ENCODE results near the gene CGRRF1.

The CGRRF1 gene

GRCh38 chr14:54490445-54491175 lies 19.1 kb upstream of the CGRRF1 start:
- no peak for DNase-seq

GRCh38 chr14:54493293-54493692 lies 16.4 kb upstream of the CGRRF1 start:
- no peak for DNase-seq

- DNase-seq = no peak
Observed at GRCh38 chr14:54497224-54497623, 12.5 kb upstream of the CGRRF1 start.

- no peak for DNase-seq
Observed at GRCh38 chr14:54498095-54498531, 11.6 kb upstream of the CGRRF1 start.

- DNase-seq = no peak
Observed at GRCh38 chr14:54498579-54498978, 11.1 kb upstream of the CGRRF1 start.

- no peak for DNase-seq
Observed at GRCh38 chr14:54500744-54501143, 9.0 kb upstream of the CGRRF1 start.

- no peak for DNase-seq
Observed at GRCh38 chr14:54501480-54501879, 8.2 kb upstream of the CGRRF1 start.

- no peak for DNase-seq
Observed at GRCh38 chr14:54502602-54503001, 7.1 kb upstream of the CGRRF1 start.

- no peak for DNase-seq
Observed at GRCh38 chr14:54503486-54503885, 6.2 kb upstream of the CGRRF1 start.

- no peak for DNase-seq
Observed at GRCh38 chr14:54512393-54512792, 2.7 kb downstream of the CGRRF1 start.

- no peak for DNase-seq
Observed at GRCh38 chr14:54515670-54516069, 6.0 kb downstream of the CGRRF1 start.

- no peak for DNase-seq
Observed at GRCh38 chr14:54516709-54517108, 7.0 kb downstream of the CGRRF1 start.

GRCh38 chr14:54524410-54524809 lies 14.7 kb downstream of the CGRRF1 start:
- DNase-seq = no peak

- no peak for DNase-seq
Observed at GRCh38 chr14:54528973-54529372, 19.3 kb downstream of the CGRRF1 start.

GRCh38 chr14:54529811-54530210 lies 20.1 kb downstream of the CGRRF1 start:
- no peak for DNase-seq

GRCh38 chr14:54532111-54533012 lies 22.7 kb downstream of the CGRRF1 start:
- DNase-seq = no peak

- DNase-seq = no peak
Observed at GRCh38 chr14:54533100-54533499, 23.4 kb downstream of the CGRRF1 start.

- DNase-seq = no peak
Observed at GRCh38 chr14:54535126-54535525, 25.4 kb downstream of the CGRRF1 start.

- DNase-seq = no peak
Observed at GRCh38 chr14:54535646-54536045, 25.9 kb downstream of the CGRRF1 start.

GRCh38 chr14:54537651-54538050 lies 27.9 kb downstream of the CGRRF1 start:
- DNase-seq = no peak

- DNase-seq = no peak
Observed at GRCh38 chr14:54538055-54538454, 28.3 kb downstream of the CGRRF1 start.

GRCh38 chr14:54547583-54547982 lies 37.9 kb downstream of the CGRRF1 start:
- no peak for DNase-seq

GRCh38 chr14:54548491-54548890 lies 38.8 kb downstream of the CGRRF1 start:
- no peak for DNase-seq

GRCh38 chr14:54549862-54550261 lies 40.2 kb downstream of the CGRRF1 start:
- no peak for DNase-seq

Measured in NCI-H526 treated with DMSO at 0.1 percent for 48 hours (cell line).